HepG2 (cell line): Measurements from ENCODE around the gene ABCC2. TPM values are rescaled to one million over a fixed set of nuclear protein-coding genes. Genes with fewer than 3 reads are reported as not detected.

Experiments used
- ATAC-seq: fragments of 200-7000 bp; cut with Tn5 transposase; 3 replicates; pipeline ENCODE4 v1.9.1; 2020; ENCODE audit warnings: mild to moderate bottlenecking, moderate library complexity
- BruUV-seq: library from RNA; stranded (reverse); fragments of 400-500 nt; replicated peaks from 2 replicates; lab custom pipeline; 2021; lab: Mats Ljungman, UMichigan
- CTCF ChIA-PET: fragments of 300-600 bp; formaldehyde crosslinking; extraction: SDS; loops from one replicate; lab custom pipeline; 2021; ENCODE audit warnings: low total read pairs, inconsistent platforms, low intra/inter-chr PET ratio; lab: Yijun Ruan, JAX
- POLR2A ChIA-PET: fragments of 350-600 bp; sonication (Branson Sonifier 250); formaldehyde crosslinking; loops from one replicate; lab custom pipeline; 2020; ENCODE audit warnings: antibody characterized with exemption, inconsistent platforms; lab: Yijun Ruan, JAX
- DNase-seq: peaks from one replicate; pipeline ENCODE4 v3.0.0-alpha.2; 2015; ENCODE audit warnings: low spot score
- FAIRE-seq: peaks from 3 replicates; lab custom pipeline; 2011; peaks lifted over from hg19 to GRCh38; lab: Jason Lieb, UNC
- H2AFZ ChIP-seq: one replicate; pipeline ENCODE4 v1.6.1; 2011; ENCODE audit warnings: low read length, inconsistent platforms
- H3K27ac ChIP-seq: fragments of 300-600 bp; 3 replicates; pipeline ENCODE4 v1.8.0; 2011; ENCODE audit warnings: mixed run types, mild to moderate bottlenecking, mixed read lengths, low read length, inconsistent platforms; ENCODE audit not compliant: insufficient read depth; ENCODE audit errors: extremely low read length
- H3K27me3 ChIP-seq, 2 experiments: fragments of 200-600 bp in 1 of 2; 2 replicates in 1 of 2; 3 replicates in 1 of 2; pipeline versions ENCODE4 v1.6.0 to v1.8.0; 2011; ENCODE audit warnings: low read length in 2 of 2, mild to moderate bottlenecking in 2 of 2, moderate library complexity in 2 of 2, inconsistent platforms in 1 of 2; ENCODE audit not compliant: insufficient read depth in 2 of 2, control insufficient read depth in 1 of 2
- H3K36me3 ChIP-seq, 2 experiments: fragments of 200-600 bp in 1 of 2; replicated peaks in 1 of 2; 2 replicates in 1 of 2; 3 replicates in 1 of 2; pipeline versions ENCODE4 v1.5.1 to v1.8.0; 2011; ENCODE audit warnings: low read length in 2 of 2, inconsistent platforms in 1 of 2; ENCODE audit not compliant: insufficient read depth in 2 of 2, control insufficient read depth in 1 of 2
- H3K4me1 ChIP-seq: 2 replicates; pipeline ENCODE4 v1.5.1; 2012; ENCODE audit warnings: low read length, inconsistent platforms; ENCODE audit not compliant: insufficient read depth
- H3K4me2 ChIP-seq: 2 replicates; pipeline ENCODE4 v1.6.0; 2011; ENCODE audit warnings: low read depth, low read length, inconsistent platforms
- H3K4me3 ChIP-seq, 3 experiments: fragments of 200-600 bp in 1 of 3; sonication (generic), shearing (Covaris generic) in 1 of 3; replicated peaks in 1 of 3; 2 replicates each; pipeline ENCODE4 v1.5.1; 2011 to 2016; ENCODE audit warnings: low read length in 3 of 3, inconsistent platforms in 2 of 3, low read depth in 2 of 3, mild to moderate bottlenecking in 2 of 3, control low read depth in 1 of 3, mixed read lengths in 1 of 3; ENCODE audit not compliant: insufficient read depth in 1 of 3
- H3K79me2 ChIP-seq: one replicate; pipeline ENCODE4 v1.6.1; 2011; ENCODE audit warnings: low read length, inconsistent platforms; ENCODE audit not compliant: insufficient read depth
- H3K9ac ChIP-seq: 2 replicates; pipeline ENCODE4 v1.6.0; 2011; ENCODE audit warnings: mild to moderate bottlenecking, low read depth, low read length, inconsistent platforms; ENCODE audit not compliant: insufficient read depth
- H3K9me3 ChIP-seq: 2 replicates; pipeline ENCODE4 v1.5.1; 2012; ENCODE audit warnings: mild to moderate bottlenecking, low read length
- H4K20me1 ChIP-seq: 2 replicates; pipeline ENCODE4 v1.6.0; 2011; ENCODE audit warnings: inconsistent platforms, mild to moderate bottlenecking, low read length, moderate library complexity; ENCODE audit not compliant: insufficient read depth
- ATM ChIP-seq: fragments of 450-650 bp; IDR thresholded peaks from 2 replicates; pipeline ENCODE4 v1.7.1; 2017; ENCODE audit warnings: mild to moderate bottlenecking, borderline replicate concordance
- POLR2A ChIP-seq, 2 experiments: IDR thresholded peaks; 2 replicates each; pipeline ENCODE4 v1.6.1; 2011; ENCODE audit warnings: low read depth in 2 of 2, low read length in 2 of 2, mild to moderate bottlenecking in 1 of 2, moderate library complexity in 1 of 2; ENCODE audit not compliant: insufficient read depth in 1 of 2
- POLR2G ChIP-seq: fragments of 200-400 bp; formaldehyde crosslinking; IDR thresholded peaks from 2 replicates; pipeline ENCODE4 v1.6.1; 2018; ENCODE audit warnings: mild to moderate bottlenecking, low read depth, low read length, moderate library complexity
- RBFOX2 ChIP-seq: fragments of 200-400 bp; formaldehyde crosslinking; IDR thresholded peaks from 2 replicates; pipeline ENCODE4 v1.6.1; 2017; ENCODE audit warnings: low read depth, mild to moderate bottlenecking, low read length
- RBM22 ChIP-seq: fragments of 200-400 bp; formaldehyde crosslinking; optimal IDR thresholded peaks from 2 replicates; pipeline ENCODE3; 2017; ENCODE audit warnings: mild to moderate bottlenecking, low read length, moderate library complexity
- YEATS4 ChIP-seq: sonication (generic); formaldehyde crosslinking; IDR thresholded peaks from 2 replicates; pipeline ENCODE4 v1.4.0; 2020; ENCODE audit warnings: missing genetic modification reagents, borderline replicate concordance
- ZNF101 ChIP-seq: sonication (generic); formaldehyde crosslinking; IDR thresholded peaks from 2 replicates; pipeline ENCODE4 v1.4.0; 2020; ENCODE audit warnings: mild to moderate bottlenecking, low read depth, missing genetic modification reagents, borderline replicate concordance
- ZNF121 ChIP-seq: sonication (generic); formaldehyde crosslinking; IDR thresholded peaks from 2 replicates; pipeline ENCODE4 v1.5.0; 2020; ENCODE audit warnings: mild to moderate bottlenecking, missing genetic modification reagents
- ZNF382 ChIP-seq: sonication (generic); formaldehyde crosslinking; IDR thresholded peaks from 2 replicates; pipeline ENCODE4 v1.5.0; 2020; ENCODE audit warnings: missing genetic modification reagents, mild to moderate bottlenecking, borderline replicate concordance
- WGBS: methylation state at CpG from one replicate; pipeline ENCODE4 v1.1.6; 2017; ENCODE audit warnings: low lambda C conversion rate; 5-methylcytosine and 5-hydroxymethylcytosine counted together
- in situ Hi-C: cut with HindIII; loops from 2 replicates; pipeline ENCODE4 v1.10.0; 2017; ENCODE audit warnings: low pct_unique_long_range_greater_than_20kb; ENCODE audit not compliant: extremely low pct_ligation_motif_present
- intact Hi-C: fragments of 100-400 bp; cut with micrococcal nuclease; formaldehyde crosslinking; loops from one replicate; pipeline ENCODE4 v1.10.0; 2022; ENCODE audit not compliant: unreplicated experiment
- polyA plus RNA-seq, 8 experiments: library from polyadenylated mRNA; depleted of rRNA in 3 of 8; stranded (reverse) in 7 of 8; unstranded in 1 of 8; fragments of >200 nt; fragmentation: Illumina TruSeq in 4 of 8; extraction: Trizol in 4 of 8; gene quantifications; 2 replicates each; pipeline versions ENCODE4 v1.2.1 to v1.2.3, GENCODE V29; 2011 to 2016; ENCODE audit warnings: low read depth in 4 of 8, missing spikeins in 1 of 8, mixed read lengths in 1 of 8; ENCODE audit not compliant: insufficient read depth in 1 of 8
- total RNA-seq, 5 experiments: library from RNA; depleted of rRNA; stranded (reverse); fragments of >200 nt; fragmentation: Illumina TruSeq; extraction: Trizol; gene quantifications; 2 replicates each; pipeline ENCODE4 v1.2.3, GENCODE V29; 2016; ENCODE audit warnings: low read depth in 1 of 5
- TF ChIP-seq, protein P1 (sequence below): sonication (generic); formaldehyde crosslinking; IDR thresholded peaks from 2 replicates; pipeline ENCODE4 v1.9.0; 2022; ENCODE audit warnings: missing genetic modification reagents, mild to moderate bottlenecking, borderline replicate concordance

The ABCC2 gene
- total and polyA plus RNA-seq, 2 of the 13 experiments (the other 11 are each of a cell fraction or from before 2014, with no cell fraction given), result 181 to 497 TPM

DNA sequence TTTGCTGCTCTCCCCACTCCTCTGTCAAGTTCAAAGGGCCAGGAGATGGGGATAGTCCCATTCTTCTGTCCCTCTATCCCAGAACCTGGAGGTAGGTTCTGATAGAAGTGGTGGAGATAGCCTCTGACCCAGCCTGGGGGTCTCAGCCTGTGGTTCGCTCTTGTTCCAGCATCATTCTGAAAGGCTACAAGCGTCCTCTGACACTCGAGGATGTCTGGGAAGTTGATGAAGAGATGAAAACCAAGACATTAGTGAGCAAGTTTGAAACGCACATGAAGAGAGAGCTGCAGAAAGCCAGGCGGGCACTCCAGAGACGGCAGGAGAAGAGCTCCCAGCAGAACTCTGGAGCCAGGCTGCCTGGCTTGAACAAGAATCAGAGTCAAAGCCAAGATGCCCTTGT is 14.5 kb downstream of the ABCC2 start:
- BruUV-seq, result no TSS peak
- in situ Hi-C loops, result no loop called here
- no peaks in the 10 kb centered on the region for H3K27me3 ChIP-seq
- no peak for TF ChIP-seq ZNF101 (CRISPR knock-in tag)
- TF ChIP-seq POLR2G, result peak; percentile 52; the same call in 1 of the 2 replicates
- peak; percentile 90 for TF ChIP-seq RBM22
- TF ChIP-seq, all 625 proteins: peak for 2
- Histone ChIP-seq H3K36me3 (peaks cover 47 to 94% of the 10 kb centered on the region in 2 experiments), H3K79me2 (peaks cover 13% of the 10 kb centered on the region), H3K4me3 (no peak overlapping the region), H2AFZ (no peak overlapping the region), H3K4me2 (no peak overlapping the region), H3K9me3 (no peaks in the 10 kb centered on the region), H3K27ac (no peak overlapping the region), H4K20me1 (peaks cover 17% of the 10 kb centered on the region), H3K9ac (no peak overlapping the region), H3K4me1 (no peaks in the 10 kb centered on the region)
- WGBS, result 94% methylated on average over 6 of the region's 6 CpGs
- DNase-seq (no peak), ATAC-seq (no peak), FAIRE-seq (no peak)
- ChIA-PET POLR2A (interaction anchor here (0.8 to 1.1 kb wide), 4 partner anchors 9 to 14 kb away, joined by 3 read pairs; partner anchors contain the start of gene ABCC2), CTCF (no interaction called here)
- intact Hi-C loops, result no loop called here

DNA sequence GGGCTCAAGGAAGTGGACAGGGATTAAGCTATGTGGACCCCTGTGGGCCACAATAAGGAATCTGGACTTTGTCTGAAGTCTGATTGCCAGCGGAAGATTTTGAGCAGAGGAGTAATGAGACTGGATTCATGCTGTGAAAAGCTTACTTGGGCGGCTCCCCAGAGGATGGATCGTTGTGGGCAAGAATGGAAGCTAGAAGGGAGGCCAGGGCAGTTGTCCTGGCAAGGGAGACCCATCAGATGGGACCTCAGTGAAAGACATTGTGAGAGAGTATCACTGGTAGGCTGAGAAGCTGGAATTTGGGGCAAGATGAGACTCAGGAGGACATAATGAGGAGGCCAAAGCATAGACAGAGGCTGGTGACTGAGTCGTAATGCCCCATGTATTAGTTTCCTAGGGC is 15.6 kb downstream of the ABCC2 start:
- peaks cover 6% of the 10 kb centered on the region; the same call in 1 of the 2 replicates for H4K20me1 ChIP-seq
- H2AFZ ChIP-seq, result no peak overlapping the region
- ChIA-PET POLR2A (interaction anchor here (1.0 to 3.0 kb wide), 3 partner anchors 13 to 65 kb away, joined by 3 to 20 read pairs (median 9); partner anchors contain the start of genes ABCC2, COX15 and CUTC), CTCF (no interaction called here)
- H3K4me3 ChIP-seq, result no peak overlapping the region
- no TSS peak for BruUV-seq
- H3K9ac ChIP-seq, result no peak overlapping the region
- no peaks in the 10 kb centered on the region for H3K27me3 ChIP-seq
- no peak overlapping the region for H3K4me2 ChIP-seq
- H3K27ac ChIP-seq, result no peak overlapping the region
- peaks cover 46 to 92% of the 10 kb centered on the region in 2 experiments for H3K36me3 ChIP-seq
- ATAC-seq (peak; percentile 9; the same call in 1 of the 3 replicates), DNase-seq (no peak), FAIRE-seq (no peak)
- H3K9me3 ChIP-seq, result no peaks in the 10 kb centered on the region
- WGBS, result 96% methylated on average over 4 of the region's 4 CpGs
- TF ChIP-seq POLR2G (peak; percentile 26; the same call in 1 of the 2 replicates), YEATS4 (CRISPR knock-in tag) (no peak), RBM22 (peak; percentile 96), RBFOX2 (no peak; the same call in 1 of the 2 replicates), ZNF121 (CRISPR knock-in tag) (no peak), POLR2A (IDR thresholded peaks at IDR 0.05; ENCODE audit: insufficient read depth in 1 of 2, low read depth in 2 of 2, low read length in 2 of 2) (0 out of 4 replicates have a peak, but pooled peaks of 1 of the 2 experiments have one; percentile 25), ZNF382 (no peak), ATM (no peak)
- TF ChIP-seq, protein P1, sequence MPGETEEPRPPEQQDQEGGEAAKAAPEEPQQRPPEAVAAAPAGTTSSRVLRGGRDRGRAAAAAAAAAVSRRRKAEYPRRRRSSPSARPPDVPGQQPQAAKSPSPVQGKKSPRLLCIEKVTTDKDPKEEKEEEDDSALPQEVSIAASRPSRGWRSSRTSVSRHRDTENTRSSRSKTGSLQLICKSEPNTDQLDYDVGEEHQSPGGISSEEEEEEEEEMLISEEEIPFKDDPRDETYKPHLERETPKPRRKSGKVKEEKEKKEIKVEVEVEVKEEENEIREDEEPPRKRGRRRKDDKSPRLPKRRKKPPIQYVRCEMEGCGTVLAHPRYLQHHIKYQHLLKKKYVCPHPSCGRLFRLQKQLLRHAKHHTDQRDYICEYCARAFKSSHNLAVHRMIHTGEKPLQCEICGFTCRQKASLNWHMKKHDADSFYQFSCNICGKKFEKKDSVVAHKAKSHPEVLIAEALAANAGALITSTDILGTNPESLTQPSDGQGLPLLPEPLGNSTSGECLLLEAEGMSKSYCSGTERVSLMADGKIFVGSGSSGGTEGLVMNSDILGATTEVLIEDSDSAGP (CRISPR knock-in tag), result no peak
- in situ Hi-C loops (no loop called here), intact Hi-C loops (no loop called here)
- H3K79me2 ChIP-seq, result peaks cover 3% of the 10 kb centered on the region
- H3K4me1 ChIP-seq, result no peaks in the 10 kb centered on the region
